Measurements from ENCODE around the gene ESRRB. TPM values are rescaled to one million over a fixed set of nuclear protein-coding genes. Genes with fewer than 3 reads are reported as not detected.

Gene ESRRB
- total and polyA plus RNA-seq, 9 donors, result 0.07 to 0.40 TPM; not detected in 7

DNA sequence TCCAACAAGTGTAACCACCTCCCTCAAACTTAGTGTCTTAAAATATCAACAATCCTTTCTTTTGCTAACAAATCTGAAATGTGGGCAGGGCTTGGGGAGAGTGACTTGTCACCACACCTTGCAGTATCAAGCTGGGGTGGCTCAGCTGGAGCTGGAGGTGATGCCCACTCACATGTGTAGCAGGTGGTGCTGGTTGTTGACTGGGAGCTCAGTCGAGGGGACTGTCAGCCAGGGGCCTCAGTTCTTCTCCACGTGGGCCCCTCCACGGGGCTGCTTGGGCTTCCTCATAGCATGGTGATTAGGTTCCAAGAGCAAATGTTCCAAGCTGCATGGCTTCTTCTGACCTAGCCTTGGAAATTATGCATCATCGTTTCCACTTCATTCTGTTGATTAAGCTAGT is 32.6 kb upstream of the ESRRB start:
- no peak for DNase-seq
- WGBS, 3 donors, result 61 to 71% (median 70%) methylated on average over 4 of the region's 4 CpGs
- Histone ChIP-seq H3K4me3 (no peak overlapping the region), H3K4me1 (ENCODE audit: insufficient read depth) (no peaks in the 10 kb centered on the region), H3K9me3 (no peaks in the 10 kb centered on the region), H3K36me3 (no peaks in the 10 kb centered on the region), H3K27me3 (no peaks in the 10 kb centered on the region), H3K27ac (no peak overlapping the region)
- TF ChIP-seq, protein P1, sequence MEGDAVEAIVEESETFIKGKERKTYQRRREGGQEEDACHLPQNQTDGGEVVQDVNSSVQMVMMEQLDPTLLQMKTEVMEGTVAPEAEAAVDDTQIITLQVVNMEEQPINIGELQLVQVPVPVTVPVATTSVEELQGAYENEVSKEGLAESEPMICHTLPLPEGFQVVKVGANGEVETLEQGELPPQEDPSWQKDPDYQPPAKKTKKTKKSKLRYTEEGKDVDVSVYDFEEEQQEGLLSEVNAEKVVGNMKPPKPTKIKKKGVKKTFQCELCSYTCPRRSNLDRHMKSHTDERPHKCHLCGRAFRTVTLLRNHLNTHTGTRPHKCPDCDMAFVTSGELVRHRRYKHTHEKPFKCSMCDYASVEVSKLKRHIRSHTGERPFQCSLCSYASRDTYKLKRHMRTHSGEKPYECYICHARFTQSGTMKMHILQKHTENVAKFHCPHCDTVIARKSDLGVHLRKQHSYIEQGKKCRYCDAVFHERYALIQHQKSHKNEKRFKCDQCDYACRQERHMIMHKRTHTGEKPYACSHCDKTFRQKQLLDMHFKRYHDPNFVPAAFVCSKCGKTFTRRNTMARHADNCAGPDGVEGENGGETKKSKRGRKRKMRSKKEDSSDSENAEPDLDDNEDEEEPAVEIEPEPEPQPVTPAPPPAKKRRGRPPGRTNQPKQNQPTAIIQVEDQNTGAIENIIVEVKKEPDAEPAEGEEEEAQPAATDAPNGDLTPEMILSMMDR (IDR thresholded peaks at IDR 0.05), result no peak
- TF ChIP-seq POLR2A (IDR thresholded peaks at IDR 0.05), result no peak
- TF ChIP-seq EP300 (IDR thresholded peaks at IDR 0.05), result no peak
- intact Hi-C loops (cut with DNase I), result no loop called here

GRCh38 chr14:76346391-76347160 is 29.4 kb upstream of the ESRRB start:
- H3K9me3 ChIP-seq, result no peaks in the 10 kb centered on the region
- no peak overlapping the region for H3K27ac ChIP-seq
- intact Hi-C loops (cut with DNase I), result no loop called here
- H3K4me3 ChIP-seq, result no peak overlapping the region
- 22 to 31% (median 28%) methylated on average over 8 of the region's 8 CpGs for WGBS, 3 donors
- no peak for TF ChIP-seq POLR2A (IDR thresholded peaks at IDR 0.05)
- no peaks in the 10 kb centered on the region for H3K36me3 ChIP-seq
- no peaks in the 10 kb centered on the region for H3K27me3 ChIP-seq
- no peak for DNase-seq
- no peaks in the 10 kb centered on the region for H3K4me1 ChIP-seq (ENCODE audit: insufficient read depth)

GRCh38 chr14:76348898-76349297 is 27.0 kb upstream of the ESRRB start:
- intact Hi-C loops (cut with DNase I), result no loop called here
- Histone ChIP-seq H3K27ac (no peak overlapping the region), H3K9me3 (no peaks in the 10 kb centered on the region), H3K27me3 (no peaks in the 10 kb centered on the region), H3K4me1 (ENCODE audit: insufficient read depth) (no peaks in the 10 kb centered on the region), H3K4me3 (no peak overlapping the region), H3K36me3 (no peaks in the 10 kb centered on the region)
- no peak for DNase-seq
- TF ChIP-seq EP300 (IDR thresholded peaks at IDR 0.05), result no peak
- TF ChIP-seq, protein P1 (IDR thresholded peaks at IDR 0.05), result no peak
- no peak for TF ChIP-seq POLR2A (IDR thresholded peaks at IDR 0.05)
- WGBS, 3 donors, result 26 to 35% (median 28%) methylated on average over 8 of the region's 8 CpGs

GRCh38 chr14:76349993-76350392 is 25.9 kb upstream of the ESRRB start:
- no peaks in the 10 kb centered on the region for H3K9me3 ChIP-seq
- DNase-seq, result no peak
- H3K4me1 ChIP-seq (ENCODE audit: insufficient read depth), result no peaks in the 10 kb centered on the region
- 58 to 72% (median 60%) methylated on average over 4 of the region's 4 CpGs for WGBS, 3 donors
- no peaks in the 10 kb centered on the region for H3K27me3 ChIP-seq
- intact Hi-C loops (cut with DNase I), result loop anchor here in 2 of 4 donors (5.0 to 10.0 kb wide), 3 partner anchors 298 to 638 kb away; no protein-coding TSS in a partner anchor
- TF ChIP-seq EP300 (IDR thresholded peaks at IDR 0.05) (no peak), POLR2A (IDR thresholded peaks at IDR 0.05) (no peak)
- TF ChIP-seq, protein P1 (IDR thresholded peaks at IDR 0.05), result no peak
- H3K27ac ChIP-seq, result no peak overlapping the region
- H3K36me3 ChIP-seq, result no peaks in the 10 kb centered on the region
- no peak overlapping the region for H3K4me3 ChIP-seq

DNA sequence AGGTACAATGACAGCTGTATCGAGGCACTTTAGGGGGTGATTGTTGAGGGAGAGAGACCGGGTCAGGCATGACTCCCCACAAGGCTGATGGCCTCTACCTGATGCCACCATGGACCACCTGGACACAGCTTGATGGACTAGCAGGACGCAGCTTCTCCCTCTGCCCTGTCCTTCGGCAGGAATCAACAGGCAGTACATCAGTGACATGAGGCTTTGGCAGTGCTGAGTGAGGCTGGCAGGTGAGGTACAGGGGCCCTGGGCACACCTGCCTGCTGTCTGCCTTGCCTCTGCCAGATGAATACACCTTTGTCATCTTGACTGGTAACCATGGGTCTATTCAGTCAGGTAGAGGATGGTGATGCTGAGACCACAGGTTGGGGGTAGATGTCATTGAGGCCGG is 25.3 kb upstream of the ESRRB start:
- intact Hi-C loops (cut with DNase I), result loop anchor here in 2 of 4 donors (5.0 to 10.0 kb wide), 3 partner anchors 298 to 638 kb away; no protein-coding TSS in a partner anchor
- Histone ChIP-seq H3K9me3 (no peaks in the 10 kb centered on the region), H3K27ac (no peak overlapping the region), H3K4me1 (ENCODE audit: insufficient read depth) (no peaks in the 10 kb centered on the region), H3K27me3 (no peaks in the 10 kb centered on the region), H3K36me3 (no peaks in the 10 kb centered on the region), H3K4me3 (no peak overlapping the region)
- 82 to 91% (median 83%) methylated on average over 5 of the region's 5 CpGs for WGBS, 3 donors
- TF ChIP-seq, protein P1 (IDR thresholded peaks at IDR 0.05), result no peak
- no peak for TF ChIP-seq EP300 (IDR thresholded peaks at IDR 0.05)
- TF ChIP-seq POLR2A (IDR thresholded peaks at IDR 0.05), result no peak
- no peak for DNase-seq

All from ovary (tissue), 9 donors.